HG03354 (cell line): ENCODE results near the gene C20orf173.
"Not testable (repeated sequence)": the region's sequence is repeated elsewhere in the genome, so short reads cannot be mapped to it uniquely, and the experiment has no call there.

Experiments
- ATAC-seq: cut with Tn5 transposase; IDR thresholded peaks from one replicate; pipeline ENCODE4 v1.9.1; 2021; ENCODE audit warnings: mild to moderate bottlenecking; ENCODE audit not compliant: unreplicated experiment, poor library complexity, severe bottlenecking

Gene C20orf173

DNA sequence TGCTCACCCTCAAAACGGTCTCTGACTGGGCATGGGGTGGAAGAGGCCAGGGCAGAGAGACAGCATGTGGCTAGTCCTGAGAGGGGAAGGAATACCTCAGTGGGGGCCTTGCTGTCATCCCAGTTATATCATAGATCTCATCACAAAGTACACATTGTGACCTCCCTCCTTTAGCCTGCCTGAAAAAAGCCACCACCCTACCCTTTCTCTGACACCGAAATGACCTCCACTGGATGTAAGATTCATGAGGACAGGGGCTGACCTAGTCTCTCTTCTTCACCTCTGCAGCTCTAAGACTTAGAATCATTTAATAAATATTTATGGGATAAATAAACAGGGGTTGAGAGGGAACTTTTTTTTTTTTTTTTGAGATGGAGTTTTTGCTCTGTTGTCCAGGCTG, at the start of gene C20orf173:
C20orf173 (minus strand) TSS at position 101 of the 400 bp plus-strand sequence. CDS start 279 bp downstream, outside the sequence.
- no peak for ATAC-seq

GRCh38 chr20:35579196-35579595, 49.7 kb upstream of the C20orf173 start:
- ATAC-seq = no peak

- ATAC-seq = no peak
These were observed 49.0 kb upstream of the C20orf173 start for GRCh38 chr20:35578469-35578868.

- no peak for ATAC-seq
These were observed 47.4 kb upstream of the C20orf173 start for GRCh38 chr20:35576816-35577215.

DNA sequence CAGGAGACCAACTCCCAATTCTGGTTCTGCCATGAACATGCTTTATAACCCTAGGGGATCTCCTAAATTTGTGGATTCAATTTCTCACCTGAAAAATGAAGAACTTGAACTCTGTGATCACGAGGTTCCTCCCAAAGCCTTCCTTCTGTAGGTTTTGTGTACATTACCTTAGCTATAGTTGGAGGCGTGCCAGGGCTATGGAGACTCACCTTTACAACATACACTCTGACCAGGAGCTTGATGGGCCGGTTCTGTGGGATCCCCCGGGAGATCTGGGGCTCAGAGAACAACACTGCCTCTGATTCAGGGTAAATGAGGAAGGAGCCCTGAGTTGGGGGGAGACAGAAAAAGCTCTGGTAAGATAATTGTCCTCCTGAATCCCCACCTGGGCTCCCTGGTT, 46.5 kb upstream of the C20orf173 start:
- no peak for ATAC-seq

DNA sequence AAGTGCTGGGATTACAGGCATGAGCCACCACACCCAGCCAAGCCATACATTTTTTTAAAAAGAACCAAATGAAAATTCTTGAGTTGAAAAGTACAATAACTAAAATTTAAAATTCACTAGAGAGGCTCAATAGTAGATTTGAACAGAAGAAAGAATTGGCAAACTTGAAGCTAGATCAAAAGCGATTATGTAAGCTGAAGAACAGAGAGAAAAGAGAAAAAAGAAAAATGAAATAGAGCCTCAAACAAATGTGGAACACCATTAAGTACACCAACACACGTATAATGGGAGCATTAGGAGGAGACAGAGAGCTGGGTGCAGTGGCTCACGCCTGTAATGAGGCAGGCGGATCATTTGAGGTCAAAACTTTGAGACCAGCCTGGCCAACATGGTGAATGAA, 43.4 kb upstream of the C20orf173 start:
- no peak for ATAC-seq

DNA sequence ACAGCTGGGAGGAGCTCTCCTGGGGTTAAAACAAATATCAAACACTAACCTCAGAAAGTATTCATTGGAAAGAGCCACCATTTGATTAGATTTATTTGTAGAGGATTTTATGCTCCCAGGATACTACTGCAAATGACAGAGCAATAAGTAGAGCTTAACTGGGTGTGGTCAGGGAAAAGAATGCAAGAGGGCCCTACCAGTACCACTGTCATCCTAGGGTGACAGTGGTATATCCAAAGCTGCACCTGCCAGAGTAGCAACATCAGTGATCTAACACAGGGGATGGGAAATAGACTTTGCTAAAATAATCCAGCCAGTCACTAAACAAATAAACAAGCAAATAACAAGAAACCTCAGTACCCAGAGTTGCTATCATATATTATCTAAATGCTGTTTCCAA, 42.1 kb upstream of the C20orf173 start:
- no peak for ATAC-seq

- no peak for ATAC-seq
These were observed 39.2 kb upstream of the C20orf173 start for GRCh38 chr20:35568645-35569044.

DNA sequence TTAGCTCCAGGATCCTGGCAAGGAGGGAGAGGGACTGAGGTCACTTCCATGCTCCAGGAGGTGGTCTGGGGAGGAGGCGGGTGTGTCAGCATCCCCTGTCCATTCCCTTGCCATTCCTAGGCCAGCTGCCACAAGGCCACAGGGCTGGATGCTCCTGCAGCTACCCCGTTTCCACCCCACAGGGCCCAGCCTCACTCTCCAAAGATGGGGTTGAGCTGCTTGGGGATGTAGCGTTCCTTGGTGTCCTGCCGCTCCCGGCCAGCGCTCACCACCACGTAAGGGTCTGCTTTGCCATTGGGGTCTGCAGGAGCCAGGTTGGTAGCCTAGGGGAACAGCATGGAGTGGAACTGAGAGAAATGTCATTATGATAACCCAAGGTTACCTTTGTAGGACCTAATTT, 35.5 kb upstream of the C20orf173 start:
- no peak for ATAC-seq

GRCh38 chr20:35563834-35564233, 34.4 kb upstream of the C20orf173 start:
- no peak for ATAC-seq

DNA sequence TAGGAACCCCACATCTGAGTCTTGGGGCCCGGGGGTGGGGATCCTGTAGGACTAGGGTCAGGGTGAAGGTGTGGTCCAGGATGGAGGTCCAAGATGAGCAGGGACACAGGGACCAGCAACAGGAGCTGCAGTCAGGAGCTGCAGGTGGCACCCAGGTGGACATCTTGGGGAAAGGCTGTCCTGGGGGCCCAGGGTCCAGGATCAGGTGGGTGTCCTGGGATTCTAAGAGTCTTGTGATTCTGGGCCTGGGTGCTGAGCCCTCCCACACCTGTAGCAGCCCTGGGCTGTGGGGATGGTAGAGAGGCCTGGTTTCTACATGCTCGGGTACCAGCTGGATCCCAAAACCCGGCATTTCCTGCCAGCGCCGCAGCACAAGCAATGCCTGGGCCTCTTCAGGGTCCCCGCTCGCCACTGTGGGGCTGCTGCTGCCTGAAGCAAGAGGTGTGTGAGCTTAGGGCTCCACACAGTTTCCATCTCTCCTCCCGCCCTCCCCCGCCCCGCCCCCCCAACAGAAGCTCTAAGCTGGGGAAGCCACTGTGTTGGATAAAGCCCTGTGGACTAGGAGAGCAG, 33.2 kb upstream of the C20orf173 start:
- no peak for ATAC-seq

DNA sequence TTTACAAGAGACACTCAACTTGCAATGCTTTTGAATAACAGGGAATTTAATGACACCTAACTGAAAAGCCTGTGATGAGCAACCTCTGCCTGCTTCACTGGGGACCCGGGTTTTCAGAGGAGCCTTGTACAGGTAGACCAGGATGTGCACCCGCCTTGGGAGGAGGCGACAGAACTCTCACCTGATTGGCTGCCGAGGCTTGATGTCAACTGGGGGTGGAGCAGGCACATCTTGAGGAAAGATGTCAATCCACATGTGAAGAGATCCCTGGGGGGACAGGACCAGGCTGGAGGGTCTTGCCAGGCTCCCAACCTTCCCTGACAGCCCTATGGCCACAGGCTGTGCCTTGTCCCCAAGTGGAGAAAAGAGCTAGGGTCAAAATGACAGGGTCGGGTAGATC, 32.2 kb upstream of the C20orf173 start:
- ATAC-seq = no peak

DNA sequence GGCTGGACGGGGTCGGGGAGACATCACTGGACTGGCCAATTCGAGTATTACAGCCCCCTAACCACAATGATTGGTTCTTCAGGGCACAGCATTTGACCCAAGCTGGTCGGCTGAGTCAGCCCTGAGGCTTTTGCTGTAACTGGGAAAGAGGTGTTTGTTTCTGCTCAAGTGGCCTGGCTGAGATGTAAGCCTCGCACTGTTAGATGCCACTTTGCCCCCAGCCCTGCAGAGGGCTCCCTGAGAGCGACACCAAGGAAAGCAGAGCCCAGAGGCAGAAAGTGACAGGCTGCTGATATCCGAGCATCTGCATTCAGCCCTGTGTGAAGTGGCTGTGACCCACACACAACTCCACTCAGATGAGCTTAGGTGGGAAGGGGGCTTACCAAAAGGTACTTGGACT, 31.8 kb upstream of the C20orf173 start:
- ATAC-seq = no peak

- ATAC-seq = no peak
These were observed 31.1 kb upstream of the C20orf173 start for GRCh38 chr20:35560541-35560940.

- ATAC-seq = no peak
These were observed 30.7 kb upstream of the C20orf173 start for GRCh38 chr20:35560105-35560511.

GRCh38 chr20:35559042-35559693, 29.7 kb upstream of the C20orf173 start:
- ATAC-seq = no peak

GRCh38 chr20:35558451-35558850, 29.0 kb upstream of the C20orf173 start:
- ATAC-seq = no peak

DNA sequence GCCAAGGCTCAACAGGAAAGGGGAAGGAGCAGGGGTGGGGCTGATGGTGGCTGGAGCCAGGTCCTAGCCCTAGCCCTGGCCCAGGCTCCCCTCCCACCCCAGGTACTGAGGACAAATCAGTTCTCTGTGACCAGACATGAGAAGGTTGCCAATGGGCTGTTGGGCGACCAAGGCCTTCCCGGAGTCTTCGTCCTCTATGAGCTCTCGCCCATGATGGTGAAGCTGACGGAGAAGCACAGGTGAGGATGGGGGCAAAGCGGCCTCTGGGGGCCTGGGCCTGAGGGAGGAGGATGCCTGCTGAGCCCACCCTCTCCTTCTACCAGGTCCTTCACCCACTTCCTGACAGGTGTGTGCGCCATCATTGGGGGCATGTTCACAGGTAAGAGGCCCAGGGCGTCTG, 27.4 kb upstream of the C20orf173 start:
- no peak for ATAC-seq

DNA sequence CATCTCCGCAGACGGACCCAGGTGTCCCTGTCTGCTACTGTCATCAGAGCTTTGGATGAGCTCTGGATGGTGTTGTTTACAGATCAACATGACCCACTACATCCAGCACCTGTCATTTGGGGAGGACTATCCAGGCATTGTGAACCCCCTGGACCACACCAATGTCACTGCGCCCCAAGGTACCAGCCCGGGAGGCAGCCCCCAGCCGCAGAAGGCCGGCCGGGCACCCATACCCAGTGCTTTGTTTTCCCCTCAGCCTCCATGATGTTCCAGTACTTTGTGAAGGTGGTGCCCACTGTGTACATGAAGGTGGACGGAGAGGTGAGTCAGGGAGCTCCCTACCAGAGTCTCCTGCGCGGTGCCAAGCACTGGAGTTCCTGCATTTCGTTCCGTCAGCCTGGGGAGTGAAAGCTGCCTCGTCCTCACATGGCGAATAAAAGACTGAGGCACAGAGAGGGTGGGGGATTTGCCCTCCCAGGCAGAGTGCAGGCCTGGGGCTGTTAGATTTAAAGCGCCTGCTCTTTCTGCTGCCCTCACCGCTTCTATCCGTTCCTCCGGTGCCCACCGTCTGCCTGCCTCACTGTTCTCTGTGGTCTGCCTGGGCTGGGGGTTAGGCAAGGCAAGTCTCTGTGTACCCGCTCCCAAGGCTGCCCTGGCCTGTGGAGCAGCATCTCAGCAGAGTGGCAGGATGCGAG, 26.6 kb upstream of the C20orf173 start:
- ATAC-seq = no peak

GRCh38 chr20:35555461-35555860, 26.0 kb upstream of the C20orf173 start:
- ATAC-seq = not testable (repeated sequence)

DNA sequence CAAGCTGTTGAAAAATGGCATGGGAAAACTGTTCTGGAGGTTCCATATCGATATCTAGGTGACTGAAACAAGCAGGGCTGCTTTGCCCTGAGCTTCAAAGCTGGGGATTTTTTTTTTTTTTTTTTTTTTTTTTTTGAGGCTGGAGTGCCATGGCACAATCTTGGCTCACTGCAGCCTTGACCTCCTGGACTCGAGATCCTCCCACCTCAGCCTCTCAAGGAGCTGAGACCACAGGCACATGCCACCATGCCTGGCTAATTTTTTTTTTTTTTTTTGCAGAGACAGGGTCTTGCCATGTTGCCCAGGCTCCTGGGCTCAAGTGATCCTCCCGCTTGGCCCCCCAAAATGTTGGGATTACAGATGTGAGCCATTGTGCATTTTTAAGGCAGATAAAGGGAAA, 23.5 kb upstream of the C20orf173 start:
- no peak for ATAC-seq
